ENCODE results near the gene KDM5B. TPM values are rescaled to one million over a fixed set of nuclear protein-coding genes. Genes with fewer than 3 reads are reported as not detected.

The KDM5B gene
- total RNA-seq, 2 experiments from 2014 or later, result not detected

DNA sequence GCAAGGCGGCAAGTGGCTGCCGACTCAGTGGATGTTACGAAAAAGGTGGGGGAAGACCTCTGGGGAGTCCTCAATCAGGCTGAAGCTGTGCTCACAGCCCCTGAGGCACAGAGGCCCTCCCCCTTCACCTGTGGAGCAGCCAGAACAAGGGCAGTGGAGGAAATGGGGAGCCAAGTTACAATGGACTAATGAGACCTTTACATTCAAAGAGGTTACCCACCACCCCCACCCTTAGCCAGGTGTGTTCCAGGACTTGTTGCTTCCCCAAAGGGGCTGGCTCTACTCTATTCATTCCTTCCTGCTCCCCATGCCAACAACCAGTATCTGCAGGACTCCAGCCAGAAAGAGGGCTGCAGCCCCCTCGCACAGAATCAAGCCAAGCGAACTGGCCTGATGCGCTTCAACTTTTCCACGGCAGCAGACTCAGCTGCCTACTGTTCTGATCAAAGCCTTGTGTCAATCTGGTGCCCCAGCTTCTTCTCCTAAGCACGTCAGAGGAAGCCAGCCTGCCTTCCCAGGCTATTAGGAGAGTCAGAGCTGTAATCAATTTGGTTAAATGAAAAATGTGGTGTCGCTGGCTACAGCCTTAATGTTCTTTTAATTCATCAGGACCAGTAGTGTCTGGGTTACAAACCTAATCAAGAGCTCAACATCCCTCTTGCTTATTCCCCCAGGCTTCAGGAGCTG, 96.1 kb downstream of the KDM5B start:
- Histone ChIP-seq H3K4me3 (ENCODE audit: low read depth, low read length, poor library complexity, severe bottlenecking) (no peak overlapping the region), H3K4me2 (ENCODE audit: low read length) (no peak overlapping the region), H3K36me3 (ENCODE audit: insufficient read depth, low read length) (no peaks in the 10 kb centered on the region), H3K9me3 (ENCODE audit: low read length) (no peaks in the 10 kb centered on the region), H3K4me1 (ENCODE audit: insufficient read depth, low read length, poor library complexity, severe bottlenecking) (no peaks in the 10 kb centered on the region), H4K20me1 (ENCODE audit: insufficient read depth, low read length) (no peaks in the 10 kb centered on the region), H2AFZ (ENCODE audit: low read length) (no peak overlapping the region), H3K27ac (ENCODE audit: low read depth, low read length, poor library complexity, severe bottlenecking) (no peak overlapping the region), H3K9me2 (ENCODE audit: insufficient read depth, low read length) (no peaks in the 10 kb centered on the region), H3K79me2 (ENCODE audit: insufficient read depth, low read depth, low read length) (no peaks in the 10 kb centered on the region)
- TF ChIP-seq EZH2phosphoT487 (IDR thresholded peaks at IDR 0.05; ENCODE audit: borderline replicate concordance, low read depth, low read length), result no peak
- TF ChIP-seq, protein P1, sequence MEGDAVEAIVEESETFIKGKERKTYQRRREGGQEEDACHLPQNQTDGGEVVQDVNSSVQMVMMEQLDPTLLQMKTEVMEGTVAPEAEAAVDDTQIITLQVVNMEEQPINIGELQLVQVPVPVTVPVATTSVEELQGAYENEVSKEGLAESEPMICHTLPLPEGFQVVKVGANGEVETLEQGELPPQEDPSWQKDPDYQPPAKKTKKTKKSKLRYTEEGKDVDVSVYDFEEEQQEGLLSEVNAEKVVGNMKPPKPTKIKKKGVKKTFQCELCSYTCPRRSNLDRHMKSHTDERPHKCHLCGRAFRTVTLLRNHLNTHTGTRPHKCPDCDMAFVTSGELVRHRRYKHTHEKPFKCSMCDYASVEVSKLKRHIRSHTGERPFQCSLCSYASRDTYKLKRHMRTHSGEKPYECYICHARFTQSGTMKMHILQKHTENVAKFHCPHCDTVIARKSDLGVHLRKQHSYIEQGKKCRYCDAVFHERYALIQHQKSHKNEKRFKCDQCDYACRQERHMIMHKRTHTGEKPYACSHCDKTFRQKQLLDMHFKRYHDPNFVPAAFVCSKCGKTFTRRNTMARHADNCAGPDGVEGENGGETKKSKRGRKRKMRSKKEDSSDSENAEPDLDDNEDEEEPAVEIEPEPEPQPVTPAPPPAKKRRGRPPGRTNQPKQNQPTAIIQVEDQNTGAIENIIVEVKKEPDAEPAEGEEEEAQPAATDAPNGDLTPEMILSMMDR (conservative IDR thresholded peaks at IDR 0.05; ENCODE audit: low read length), result no peak
- no TSS peak for BruUV-seq (replicated peaks)
- DNase-seq (ENCODE audit: low spot score), result no peak
- intact Hi-C loops (cut with micrococcal nuclease; ENCODE audit: unreplicated experiment), result no loop called here
- ChIA-PET CTCF (ENCODE audit: unreplicated experiment) (no interaction called here), POLR2A (no interaction called here)

DNA sequence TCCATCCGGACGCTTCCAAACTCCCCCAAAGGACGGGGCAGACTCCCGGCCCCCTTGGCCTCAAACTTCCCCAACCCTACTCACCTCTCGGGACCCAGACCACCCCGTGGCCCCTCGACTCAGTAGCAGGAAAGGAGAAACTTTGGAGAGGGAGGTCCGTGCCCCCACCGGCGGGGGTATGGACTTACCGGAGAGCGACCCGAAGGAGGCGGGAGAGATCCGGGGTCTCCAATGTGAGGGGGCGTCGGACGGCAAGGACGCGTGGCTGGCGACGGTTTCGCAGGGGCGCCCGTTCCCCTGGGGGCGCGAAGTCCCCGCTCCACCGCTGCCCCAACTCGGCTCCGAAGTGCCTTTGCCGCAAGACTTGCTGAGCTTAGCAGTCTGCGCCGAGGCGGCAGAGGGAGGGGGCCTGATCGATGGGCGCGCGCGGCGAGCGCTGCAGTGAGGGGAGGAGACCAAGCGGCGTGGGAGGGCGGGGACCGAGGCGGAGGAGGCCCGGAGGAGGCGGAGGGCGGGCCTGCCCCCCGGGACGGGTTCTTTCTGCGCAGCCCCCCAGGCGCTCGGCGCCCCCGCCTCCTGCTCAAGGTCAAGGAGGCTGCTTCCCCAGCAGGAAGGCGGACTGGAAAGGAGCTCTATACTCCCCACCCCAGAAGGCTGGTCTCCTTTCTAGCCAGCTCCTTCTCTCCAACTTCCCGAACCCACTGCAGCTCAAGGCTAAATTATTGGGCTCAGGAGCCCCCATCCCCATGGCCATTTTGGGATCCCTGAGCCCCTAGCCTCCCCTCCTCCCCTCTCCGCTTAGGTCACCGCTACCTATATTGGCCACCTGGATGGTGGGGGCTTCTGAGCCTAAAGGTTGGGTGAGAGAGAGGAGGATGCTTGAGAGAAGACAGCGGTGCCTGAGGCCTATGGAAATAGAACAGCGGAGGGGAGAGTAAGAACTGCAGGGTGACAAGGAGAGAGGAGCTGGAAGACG, 97.9 kb downstream of the KDM5B start, which contains the start of gene SYT2:
SYT2 (minus strand) TSS at position 385 of the 976 bp plus-strand sequence. CDS start 104,682 bp downstream, outside the sequence.
- H4K20me1 ChIP-seq (ENCODE audit: insufficient read depth, low read length), result no peaks in the 10 kb centered on the region
- no peaks in the 10 kb centered on the region for H3K4me1 ChIP-seq (ENCODE audit: insufficient read depth, low read length, poor library complexity, severe bottlenecking)
- H2AFZ ChIP-seq (ENCODE audit: low read length), result no peak within 1 kb of the TSS
- ChIA-PET CTCF (ENCODE audit: unreplicated experiment) (no interaction called here), POLR2A (no interaction called here)
- no peaks in the 10 kb centered on the region for H3K79me2 ChIP-seq (ENCODE audit: insufficient read depth, low read depth, low read length)
- intact Hi-C loops (cut with micrococcal nuclease; ENCODE audit: unreplicated experiment), result no loop called here
- BruUV-seq (replicated peaks), result no TSS peak
- H3K4me3 ChIP-seq (ENCODE audit: low read depth, low read length, poor library complexity, severe bottlenecking), result no peak within 1 kb of the TSS
- H3K9me3 ChIP-seq (ENCODE audit: low read length), result no peaks in the 10 kb centered on the region
- no peak for TF ChIP-seq EZH2phosphoT487 (IDR thresholded peaks at IDR 0.05; ENCODE audit: borderline replicate concordance, low read depth, low read length)
- TF ChIP-seq, protein P1 (conservative IDR thresholded peaks at IDR 0.05; ENCODE audit: low read length), result no peak
- no peak within 1 kb of the TSS for H3K4me2 ChIP-seq (ENCODE audit: low read length)
- H3K27ac ChIP-seq (ENCODE audit: low read depth, low read length, poor library complexity, severe bottlenecking), result no peak within 1 kb of the TSS
- no peaks in the 10 kb centered on the region for H3K9me2 ChIP-seq (ENCODE audit: insufficient read depth, low read length)
- H3K36me3 ChIP-seq (ENCODE audit: insufficient read depth, low read length), result no peaks in the 10 kb centered on the region
- DNase-seq (ENCODE audit: low spot score), result no peak
